ENCODE measurements around the gene PTPN9.
"Not testable (repeated sequence)": the region's sequence is repeated elsewhere in the genome, so short reads cannot be mapped to it uniquely, and the experiment has no call there.

Gene PTPN9

GRCh38 chr15:75578173-75578947, 755 bp downstream of the PTPN9 start:
- DNase-seq: peak; percentile 15 to 21

- DNase-seq: no peak
Observed at GRCh38 chr15:75577401-75578172, 1.5 kb downstream of the PTPN9 start.

DNA sequence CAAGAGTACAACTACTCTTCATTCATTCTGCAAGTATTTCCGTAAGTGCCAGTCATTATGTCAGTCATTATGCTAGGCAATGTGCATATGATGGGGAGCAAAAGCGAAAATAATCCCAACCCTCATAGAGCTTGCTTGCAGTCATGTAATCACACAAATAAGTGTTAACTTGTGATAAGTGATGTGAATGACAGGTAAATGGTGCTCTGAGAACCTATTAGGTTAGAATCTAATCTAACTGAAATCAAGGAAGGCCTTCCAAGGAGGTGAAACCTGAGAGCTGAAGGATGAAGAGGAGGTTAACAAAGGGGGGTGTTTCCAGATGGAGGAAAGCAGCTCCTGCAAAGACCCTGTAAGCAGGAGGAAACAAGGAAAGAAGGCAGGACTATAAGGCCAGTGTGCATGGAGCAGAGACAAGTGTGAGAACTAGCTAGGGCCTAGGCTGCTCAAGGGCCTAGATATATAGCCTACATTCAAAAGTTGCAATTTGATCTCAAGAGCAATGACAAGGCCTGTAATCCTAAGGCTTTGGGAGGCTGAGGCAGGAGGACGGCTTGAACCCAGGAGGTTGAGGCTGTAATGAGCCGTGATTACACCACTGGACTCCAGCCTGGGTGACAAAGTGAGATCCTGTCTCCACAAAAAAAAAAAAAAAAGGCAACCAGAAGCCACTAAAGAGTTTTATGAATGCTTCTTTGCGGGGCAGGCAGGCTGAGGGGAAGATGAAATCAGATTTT, 5.3 kb downstream of the PTPN9 start:
- DNase-seq: no peak

DNA sequence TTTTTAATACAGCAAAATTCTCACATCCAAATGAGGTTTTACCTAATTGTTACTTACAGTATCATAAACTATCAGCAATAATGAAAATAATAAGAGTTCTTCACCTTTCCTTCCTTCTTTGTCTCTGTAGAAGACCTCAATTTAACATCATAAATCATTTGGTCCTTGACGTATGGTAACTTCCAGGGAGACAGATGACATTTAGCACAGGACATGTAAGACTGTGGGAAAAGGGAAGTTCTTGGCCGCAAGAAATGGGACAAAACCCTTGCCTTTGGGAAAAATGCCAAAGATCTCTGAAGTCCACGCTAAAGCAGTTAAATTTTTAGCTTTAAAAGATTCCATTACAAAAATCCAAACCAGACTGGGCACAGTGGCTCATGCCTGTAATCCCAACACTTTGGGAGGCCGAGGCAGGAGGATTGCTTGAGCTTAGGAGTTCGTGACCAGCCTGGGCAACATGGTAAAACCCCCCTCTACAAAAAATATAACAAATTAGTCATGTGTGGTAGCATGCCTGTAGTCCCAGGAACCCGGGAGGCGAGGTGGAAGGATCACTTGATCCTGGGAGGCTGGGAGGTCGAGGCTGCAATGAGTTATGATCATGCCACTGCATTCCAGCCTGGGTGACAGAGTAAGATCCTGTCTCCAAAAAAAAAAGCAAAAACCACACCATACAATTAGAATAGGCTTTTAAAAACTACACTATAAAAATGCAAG, 8.8 kb downstream of the PTPN9 start:
- DNase-seq: no peak

- DNase-seq: no peak
Observed at GRCh38 chr15:75565062-75565970, 13.8 kb downstream of the PTPN9 start.

GRCh38 chr15:75561888-75562287, 17.2 kb downstream of the PTPN9 start:
- DNase-seq: no peak

DNA sequence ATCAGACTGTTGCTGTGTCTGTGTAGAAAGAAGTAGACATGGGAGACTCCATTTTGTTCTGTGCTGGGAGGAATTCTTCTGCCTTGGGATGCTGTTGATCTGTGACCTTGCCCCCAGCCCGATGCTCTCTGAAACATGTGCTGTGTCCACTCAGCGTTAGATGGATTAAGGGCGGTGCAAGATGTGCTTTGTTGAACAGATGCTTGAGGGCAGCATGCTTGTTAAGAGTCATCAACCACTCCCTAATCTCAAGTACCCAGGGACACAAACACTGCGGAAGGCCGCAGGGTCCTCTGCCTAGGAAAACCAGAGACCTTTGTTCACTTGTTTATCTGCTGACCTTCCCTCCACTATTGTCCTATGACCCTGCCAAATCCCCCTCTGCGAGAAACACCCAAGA, 19.8 kb downstream of the PTPN9 start:
- DNase-seq: not testable (repeated sequence)

- DNase-seq: not testable (repeated sequence)
Observed at GRCh38 chr15:75558955-75559354, 20.2 kb downstream of the PTPN9 start.

DNA sequence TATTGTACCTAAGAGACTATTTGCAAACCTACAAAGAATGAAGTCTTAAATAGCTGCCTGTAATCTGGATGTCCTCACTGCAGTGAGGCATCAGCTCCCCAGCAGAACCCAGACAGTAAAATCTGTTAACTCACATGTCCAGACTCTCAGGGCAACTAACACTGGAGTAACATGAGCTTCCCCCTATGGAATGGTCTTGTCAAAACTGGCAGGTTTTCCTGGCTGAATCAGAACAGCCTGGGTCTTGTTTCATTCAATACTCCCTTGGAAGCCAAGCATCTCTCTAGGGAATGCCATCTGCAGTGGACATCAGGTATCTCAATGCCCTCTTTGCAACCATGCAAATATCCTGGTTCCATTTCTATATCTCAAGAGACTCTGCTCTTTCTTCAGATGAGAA, 24.4 kb downstream of the PTPN9 start:
- DNase-seq: no peak

DNA sequence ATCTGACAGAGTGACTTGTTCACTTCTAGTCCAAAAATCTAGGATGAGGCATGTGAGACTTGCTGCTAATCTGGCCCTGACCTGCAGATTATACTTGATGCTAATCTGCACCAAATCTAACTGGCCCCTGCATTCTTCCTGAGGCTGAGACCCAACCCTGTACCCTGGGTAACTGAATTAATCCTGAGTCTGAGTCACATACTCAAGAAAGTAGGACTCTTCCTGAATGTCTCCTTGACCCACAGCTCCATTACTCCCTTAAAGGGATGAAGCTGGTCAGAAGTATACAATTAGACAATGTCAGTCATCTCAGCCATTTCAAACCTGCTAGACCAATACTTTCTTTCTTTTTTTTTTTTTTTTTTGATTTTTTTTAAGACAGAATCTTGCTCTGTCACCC, 25.5 kb downstream of the PTPN9 start:
- no peak for DNase-seq

DNA sequence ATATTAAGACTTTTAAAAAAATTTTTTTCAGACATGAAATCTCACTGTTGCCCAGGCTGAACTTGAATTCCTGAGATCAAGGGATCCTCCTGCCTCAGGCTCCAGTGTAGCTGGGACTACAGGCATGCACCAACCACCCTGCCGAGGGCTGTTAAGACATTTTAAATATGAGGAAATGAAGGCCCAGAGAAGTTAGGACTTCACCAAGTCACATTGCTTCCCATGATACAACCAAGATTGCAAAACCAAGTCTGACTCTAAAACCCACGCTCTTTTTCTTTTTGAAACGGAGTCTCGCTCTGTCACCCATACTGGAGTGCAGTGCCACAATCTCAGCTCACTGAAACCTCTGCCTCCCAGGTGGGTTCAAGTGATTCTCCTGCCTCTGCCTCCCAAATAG, 28.0 kb downstream of the PTPN9 start:
- no peak for DNase-seq

- DNase-seq: no peak
Observed at GRCh38 chr15:75545064-75545463, 34.1 kb downstream of the PTPN9 start.

DNA sequence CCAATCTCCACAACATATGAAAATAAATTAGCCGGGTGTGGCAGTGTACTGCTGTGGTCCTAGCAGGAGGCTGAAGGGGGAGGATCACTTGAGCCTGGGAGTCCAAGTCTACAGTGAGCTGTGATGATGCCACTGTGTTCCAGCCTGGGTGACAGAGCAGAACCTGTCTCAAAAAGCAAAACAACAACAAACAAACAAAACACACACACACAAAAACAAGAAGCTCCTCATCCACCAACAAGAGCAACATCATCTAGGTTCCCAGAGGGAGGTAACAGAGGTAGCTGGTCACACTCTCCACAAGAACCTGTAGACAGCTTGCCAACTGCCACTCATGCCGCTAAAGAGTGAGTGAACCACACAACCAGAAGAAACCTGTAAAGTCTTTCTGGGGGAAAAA, 34.8 kb downstream of the PTPN9 start:
- no peak for DNase-seq

DNA sequence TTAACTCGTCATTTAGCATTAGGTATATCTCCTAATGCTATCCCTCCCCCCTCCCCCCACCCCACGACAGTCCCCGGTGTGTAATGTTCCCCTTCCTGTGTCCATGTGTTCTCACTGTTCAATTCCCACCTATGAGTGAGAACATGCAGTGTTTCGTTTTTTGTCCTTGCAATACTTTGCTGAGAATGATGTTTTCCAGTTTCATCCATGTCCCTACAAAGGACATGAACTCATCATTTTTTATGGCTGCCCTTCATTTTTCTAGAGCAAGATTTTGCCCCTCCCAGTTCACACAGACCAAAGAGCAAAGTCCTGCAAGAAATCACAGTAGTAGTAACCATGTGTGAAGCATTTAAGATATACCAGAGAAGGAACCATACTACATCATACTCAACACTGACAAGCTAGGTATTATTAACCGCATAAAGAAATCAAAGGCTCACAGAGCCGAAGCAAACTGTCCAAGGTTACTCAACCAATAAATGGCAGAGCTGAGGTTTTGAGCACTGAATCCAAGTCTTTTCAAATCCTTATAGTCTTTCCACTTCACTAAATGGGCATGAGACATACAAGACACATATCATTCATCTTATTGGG, 36.1 kb downstream of the PTPN9 start:
- DNase-seq: not testable (repeated sequence)

DNA sequence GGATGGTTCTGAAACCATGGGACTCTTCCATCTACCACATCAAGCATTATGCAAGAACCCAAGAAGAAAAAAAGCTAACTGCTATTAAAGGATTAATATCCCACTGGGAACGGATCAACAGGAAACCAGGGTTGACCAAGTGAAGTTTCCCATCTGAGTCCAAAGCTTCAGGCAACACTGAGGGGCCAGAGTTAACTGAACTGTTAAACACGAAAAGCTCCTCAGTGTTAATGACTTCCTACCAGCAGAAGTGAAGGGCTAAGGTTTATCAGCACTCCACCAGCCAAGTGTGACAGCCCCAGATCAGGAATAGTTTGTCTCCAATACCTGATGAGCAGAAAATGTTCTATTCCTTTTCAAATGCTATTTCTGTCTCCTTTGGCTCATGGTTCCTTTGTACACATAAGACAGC, 36.7 kb downstream of the PTPN9 start:
- no peak for DNase-seq

- DNase-seq: no peak
Observed at GRCh38 chr15:75538376-75538775, 40.7 kb downstream of the PTPN9 start.

DNA sequence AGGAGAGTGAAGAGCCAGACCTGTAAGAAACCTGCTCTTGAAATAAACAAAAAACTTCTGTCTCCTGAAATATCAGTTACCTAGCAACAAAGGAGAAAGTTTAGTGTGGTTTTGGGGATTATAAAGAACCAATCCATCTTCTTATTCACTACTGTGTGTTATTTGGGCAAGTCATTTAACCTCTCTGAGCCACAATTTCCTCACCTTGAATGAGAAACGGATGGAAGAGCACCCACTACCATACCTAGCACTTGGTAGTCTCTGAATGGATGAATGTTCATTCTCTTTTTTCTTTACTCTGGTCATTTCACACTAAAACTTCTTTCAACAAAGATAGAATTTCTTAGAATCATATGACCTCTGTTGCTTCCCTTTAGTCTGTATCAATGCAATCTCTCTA, 45.2 kb downstream of the PTPN9 start:
- no peak for DNase-seq

- no peak for DNase-seq
Observed at GRCh38 chr15:75532413-75533250, 46.5 kb downstream of the PTPN9 start.

DNA sequence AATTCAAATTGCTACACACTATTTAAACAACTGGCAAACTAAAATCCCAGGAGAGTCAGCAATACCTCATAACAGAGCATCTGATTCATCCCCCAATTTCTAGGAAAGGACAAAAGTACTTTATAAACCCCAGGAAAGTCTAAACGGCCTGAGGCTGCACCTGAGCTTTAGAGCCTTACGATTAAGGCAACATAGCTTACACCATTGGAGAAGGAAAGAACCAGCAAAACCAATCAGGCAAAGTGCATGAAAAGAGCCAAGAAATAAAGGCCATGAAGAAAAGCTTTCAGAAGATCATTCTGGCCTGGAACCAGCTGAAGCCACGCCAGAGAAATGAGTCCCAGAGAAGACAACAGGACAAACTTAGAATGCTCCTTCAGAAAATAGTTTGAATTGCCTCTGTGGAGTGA, 48.1 kb downstream of the PTPN9 start:
- no peak for DNase-seq

- no peak for DNase-seq
Observed at GRCh38 chr15:75530169-75530568, 48.9 kb downstream of the PTPN9 start.
